GM19468 (cell line): Measurements from ENCODE around the gene TMEM238L.

Source experiments
- ATAC-seq: cut with Tn5 transposase; IDR thresholded peaks from one replicate; pipeline ENCODE4 v1.9.1; 2021; ENCODE audit warnings: mild to moderate bottlenecking, moderate library complexity, moderate number of reproducible peaks; ENCODE audit not compliant: unreplicated experiment; ENCODE audit errors: extremely low read depth

Gene TMEM238L

DNA sequence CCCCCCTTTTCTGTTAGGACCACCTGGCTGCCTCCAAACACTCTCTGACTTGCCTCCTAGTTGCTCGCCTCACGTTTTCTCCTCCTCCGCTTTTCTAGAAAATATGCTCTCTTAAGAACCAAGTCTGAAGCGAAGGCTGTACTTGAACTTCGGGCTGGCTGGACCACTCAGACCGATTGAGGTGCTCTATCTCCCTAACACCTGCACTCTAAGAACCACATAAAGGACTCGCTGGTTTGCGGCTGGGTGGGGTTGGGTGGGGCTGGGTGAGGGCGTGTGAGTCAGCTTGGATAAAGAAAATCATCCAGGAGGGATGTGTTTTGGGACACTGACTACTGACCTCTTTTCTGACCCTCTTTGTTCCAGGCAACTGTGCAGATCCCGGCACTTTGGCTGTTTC lies 51.2 kb downstream of the TMEM238L start:
- no peak for ATAC-seq

DNA sequence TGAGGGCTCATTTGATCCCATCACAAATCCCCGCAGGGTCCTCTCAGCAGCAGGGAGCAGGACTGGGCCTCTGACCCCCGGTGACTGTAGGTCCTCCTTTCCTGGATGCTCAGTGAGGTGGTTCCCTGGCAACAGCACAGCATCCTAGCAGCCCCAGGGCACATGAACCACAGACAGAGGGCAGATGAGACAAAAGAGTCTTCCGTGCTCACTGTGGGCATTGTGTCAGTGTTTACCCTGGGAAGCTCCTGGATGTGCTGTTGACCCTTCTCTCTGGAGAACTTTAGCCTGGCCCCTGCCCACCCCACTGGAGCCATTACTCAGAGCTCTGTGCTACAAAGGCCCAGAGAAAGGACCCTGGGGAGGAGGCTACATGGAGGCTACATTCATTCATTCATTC lies 52.3 kb downstream of the TMEM238L start:
- no peak for ATAC-seq

DNA sequence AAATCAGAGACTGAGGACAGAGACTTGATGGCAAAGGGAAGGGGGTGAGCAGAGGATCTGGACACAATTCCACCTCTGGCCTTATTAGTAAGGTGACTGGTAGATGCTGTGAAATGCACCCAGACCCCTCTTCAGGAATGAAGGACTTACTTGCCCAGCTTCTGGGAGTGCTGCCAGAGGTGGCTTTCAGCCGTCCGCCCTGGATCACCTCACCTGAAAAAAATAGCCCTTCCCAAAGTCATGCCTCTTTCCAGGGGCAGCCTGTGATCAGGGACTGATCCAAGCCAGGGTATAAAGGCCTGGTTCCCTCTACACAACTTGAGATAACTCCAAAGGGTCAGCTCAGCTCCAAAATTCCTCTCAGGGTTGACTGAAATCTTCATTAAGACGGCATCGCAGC lies 53.7 kb downstream of the TMEM238L start:
- ATAC-seq, result no peak

DNA sequence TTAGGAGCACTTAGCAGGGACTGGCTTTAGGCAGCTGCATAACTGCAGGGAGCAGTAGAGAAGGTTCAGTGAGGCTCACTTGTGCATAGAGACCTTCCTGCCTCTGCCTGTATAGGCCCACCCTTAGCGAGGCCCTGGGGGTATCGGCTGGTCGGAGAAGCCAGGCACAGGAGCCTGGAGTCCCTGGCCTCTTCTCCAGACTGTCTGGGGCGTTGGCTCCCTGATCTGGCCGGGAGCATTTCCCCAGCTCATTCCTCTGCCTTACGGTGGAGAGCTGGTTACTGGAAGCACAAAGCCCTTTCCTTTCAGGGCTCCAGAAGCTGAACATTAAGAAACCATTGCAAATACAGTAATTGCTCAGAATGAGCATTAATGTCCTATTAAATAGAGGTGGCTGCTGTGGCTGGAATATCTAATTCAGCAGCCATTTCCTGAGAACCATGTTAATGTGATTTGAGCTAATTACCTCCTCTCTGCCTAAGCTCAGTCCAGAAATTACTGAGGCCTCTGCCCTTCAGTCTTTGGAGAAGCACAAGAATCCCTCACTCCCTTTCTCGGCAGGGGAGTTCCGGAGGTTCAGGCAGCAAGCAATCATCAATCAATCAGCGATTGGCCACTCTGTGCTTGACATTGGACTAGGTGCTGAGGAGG lies 55.2 kb downstream of the TMEM238L start:
- no peak for ATAC-seq

DNA sequence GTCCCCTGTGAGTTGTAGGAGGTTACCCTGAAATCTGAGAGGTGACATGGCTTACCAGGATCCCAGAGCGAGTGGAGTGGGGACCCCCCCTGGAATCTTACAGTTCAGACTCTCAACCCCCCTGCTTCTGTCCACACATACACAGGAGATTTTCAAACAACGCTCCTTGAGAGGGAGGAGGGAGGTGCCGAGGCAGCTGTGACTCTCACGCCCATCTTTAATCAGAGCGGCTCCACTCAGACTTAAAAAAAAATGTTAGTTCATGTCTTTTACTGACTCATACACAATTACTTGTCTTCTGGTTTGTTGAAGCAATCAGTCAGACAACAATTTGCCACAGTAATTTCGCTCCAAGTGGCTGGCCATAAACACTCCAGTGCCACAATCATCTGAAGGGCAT lies 58.7 kb downstream of the TMEM238L start:
- no peak for ATAC-seq
